Ishikawa (cell line): ENCODE data around the gene PKNOX2.

ENCODE experiments used
- CEBPB ChIP-seq: IDR thresholded peaks from 2 replicates; pipeline ENCODE4 v1.6.1; 2012
- CREB1 ChIP-seq: IDR thresholded peaks from 2 replicates; pipeline ENCODE4 v1.6.1; 2012; ENCODE audit warnings: low read depth
- EGR1 ChIP-seq: IDR thresholded peaks from 2 replicates; pipeline ENCODE4 v1.6.1; 2012
- EP300 ChIP-seq: IDR thresholded peaks from 2 replicates; pipeline ENCODE4 v1.6.1; 2012; ENCODE audit warnings: borderline replicate concordance
- FOXM1 ChIP-seq: IDR thresholded peaks from 2 replicates; pipeline ENCODE4 v1.6.1; 2012; ENCODE audit warnings: low read depth, borderline replicate concordance
- NFIC ChIP-seq: IDR thresholded peaks from 2 replicates; pipeline ENCODE4 v1.6.1; 2012
- RAD21 ChIP-seq: IDR thresholded peaks from 2 replicates; pipeline ENCODE4 v1.6.1; 2012; ENCODE audit warnings: low read depth
- TAF1 ChIP-seq: IDR thresholded peaks from 2 replicates; pipeline ENCODE4 v1.6.1; 2012; ENCODE audit warnings: low read depth, mild to moderate bottlenecking
- TCF12 ChIP-seq: IDR thresholded peaks from 2 replicates; pipeline ENCODE4 v1.6.1; 2012; ENCODE audit warnings: low read depth
- TEAD4 ChIP-seq: IDR thresholded peaks from 2 replicates; pipeline ENCODE4 v1.6.1; 2012
- YY1 ChIP-seq: IDR thresholded peaks from 2 replicates; pipeline ENCODE4 v1.6.1; 2012; ENCODE audit warnings: low read depth
- ZBTB7A ChIP-seq: IDR thresholded peaks from 2 replicates; pipeline ENCODE4 v1.6.1; 2012; ENCODE audit warnings: low read depth
- TF ChIP-seq, protein P1 (sequence below): IDR thresholded peaks from 2 replicates; pipeline ENCODE4 v1.6.1; 2012
- TF ChIP-seq, protein P2 (sequence below): IDR thresholded peaks from 2 replicates; pipeline ENCODE4 v1.6.1; 2012
- TF ChIP-seq, protein P3 (sequence below): IDR thresholded peaks from 2 replicates; pipeline ENCODE4 v1.6.1; 2012; ENCODE audit warnings: low read depth, mild to moderate bottlenecking

Gene PKNOX2

DNA sequence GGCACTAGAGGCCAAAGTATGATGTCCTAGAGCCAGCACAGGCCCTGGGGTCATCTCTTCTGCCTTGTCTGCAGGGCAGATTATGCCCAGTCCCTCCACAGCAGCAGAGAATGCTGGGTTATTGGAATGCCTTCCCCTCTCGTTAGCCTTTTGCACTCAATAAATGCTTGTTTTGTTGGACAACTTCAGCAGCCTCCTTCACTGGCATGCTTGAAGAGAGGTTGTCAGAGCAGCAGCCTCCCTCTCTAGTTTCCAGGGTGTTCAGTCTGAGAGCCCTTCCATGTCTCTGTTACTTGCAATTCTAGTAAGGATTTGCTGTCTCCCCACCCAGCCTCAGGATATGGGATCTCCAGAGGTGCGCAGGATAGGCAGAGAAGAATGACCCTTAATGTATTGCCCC, 82.9 kb downstream of the PKNOX2 start:
- TF ChIP-seq NFIC (no peak), CEBPB (no peak), YY1 (no peak), CREB1 (no peak), TEAD4 (no peak), EGR1 (no peak)
- TF ChIP-seq, protein P1, sequence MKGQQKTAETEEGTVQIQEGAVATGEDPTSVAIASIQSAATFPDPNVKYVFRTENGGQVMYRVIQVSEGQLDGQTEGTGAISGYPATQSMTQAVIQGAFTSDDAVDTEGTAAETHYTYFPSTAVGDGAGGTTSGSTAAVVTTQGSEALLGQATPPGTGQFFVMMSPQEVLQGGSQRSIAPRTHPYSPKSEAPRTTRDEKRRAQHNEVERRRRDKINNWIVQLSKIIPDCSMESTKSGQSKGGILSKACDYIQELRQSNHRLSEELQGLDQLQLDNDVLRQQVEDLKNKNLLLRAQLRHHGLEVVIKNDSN: no peak
- TF ChIP-seq, protein P2, sequence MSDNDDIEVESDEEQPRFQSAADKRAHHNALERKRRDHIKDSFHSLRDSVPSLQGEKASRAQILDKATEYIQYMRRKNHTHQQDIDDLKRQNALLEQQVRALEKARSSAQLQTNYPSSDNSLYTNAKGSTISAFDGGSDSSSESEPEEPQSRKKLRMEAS: no peak

GRCh38 chr11:125250318-125251213, 86.0 kb downstream of the PKNOX2 start:
- TF ChIP-seq EP300 (no peak), CREB1 (no peak), EGR1 (no peak)
- TF ChIP-seq, protein P1: no peak
- TF ChIP-seq, protein P2: no peak

DNA sequence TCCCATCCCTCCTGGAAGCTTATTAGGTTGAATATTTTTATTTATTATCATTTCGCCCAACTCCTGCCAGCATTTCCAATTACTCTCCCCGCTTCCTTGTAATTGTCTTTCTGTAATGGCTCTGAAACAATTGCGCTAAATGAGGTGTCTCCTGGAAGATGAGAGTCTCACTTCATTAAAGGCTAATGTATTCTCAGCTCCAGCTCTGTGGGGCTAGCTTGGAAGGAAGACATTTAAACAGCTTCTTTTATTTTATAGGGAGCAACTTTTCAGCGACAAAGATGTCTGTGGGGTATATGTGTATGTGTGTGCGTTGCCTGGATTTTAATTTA, 86.6 kb downstream of the PKNOX2 start:
- TF ChIP-seq EP300 (no peak), CEBPB (no peak), FOXM1 (no peak), TAF1 (no peak), TEAD4 (no peak), CREB1 (no peak), NFIC (no peak), TCF12 (no peak), RAD21 (no peak), ZBTB7A (no peak)
- TF ChIP-seq, protein P2: no peak
- TF ChIP-seq, protein P3, sequence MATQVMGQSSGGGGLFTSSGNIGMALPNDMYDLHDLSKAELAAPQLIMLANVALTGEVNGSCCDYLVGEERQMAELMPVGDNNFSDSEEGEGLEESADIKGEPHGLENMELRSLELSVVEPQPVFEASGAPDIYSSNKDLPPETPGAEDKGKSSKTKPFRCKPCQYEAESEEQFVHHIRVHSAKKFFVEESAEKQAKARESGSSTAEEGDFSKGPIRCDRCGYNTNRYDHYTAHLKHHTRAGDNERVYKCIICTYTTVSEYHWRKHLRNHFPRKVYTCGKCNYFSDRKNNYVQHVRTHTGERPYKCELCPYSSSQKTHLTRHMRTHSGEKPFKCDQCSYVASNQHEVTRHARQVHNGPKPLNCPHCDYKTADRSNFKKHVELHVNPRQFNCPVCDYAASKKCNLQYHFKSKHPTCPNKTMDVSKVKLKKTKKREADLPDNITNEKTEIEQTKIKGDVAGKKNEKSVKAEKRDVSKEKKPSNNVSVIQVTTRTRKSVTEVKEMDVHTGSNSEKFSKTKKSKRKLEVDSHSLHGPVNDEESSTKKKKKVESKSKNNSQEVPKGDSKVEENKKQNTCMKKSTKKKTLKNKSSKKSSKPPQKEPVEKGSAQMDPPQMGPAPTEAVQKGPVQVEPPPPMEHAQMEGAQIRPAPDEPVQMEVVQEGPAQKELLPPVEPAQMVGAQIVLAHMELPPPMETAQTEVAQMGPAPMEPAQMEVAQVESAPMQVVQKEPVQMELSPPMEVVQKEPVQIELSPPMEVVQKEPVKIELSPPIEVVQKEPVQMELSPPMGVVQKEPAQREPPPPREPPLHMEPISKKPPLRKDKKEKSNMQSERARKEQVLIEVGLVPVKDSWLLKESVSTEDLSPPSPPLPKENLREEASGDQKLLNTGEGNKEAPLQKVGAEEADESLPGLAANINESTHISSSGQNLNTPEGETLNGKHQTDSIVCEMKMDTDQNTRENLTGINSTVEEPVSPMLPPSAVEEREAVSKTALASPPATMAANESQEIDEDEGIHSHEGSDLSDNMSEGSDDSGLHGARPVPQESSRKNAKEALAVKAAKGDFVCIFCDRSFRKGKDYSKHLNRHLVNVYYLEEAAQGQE: no peak
- TF ChIP-seq, protein P1: no peak

GRCh38 chr11:125251956-125252355, 87.4 kb downstream of the PKNOX2 start:
- TF ChIP-seq EGR1 (no peak), TAF1 (no peak), TEAD4 (no peak), CREB1 (no peak), CEBPB (no peak), EP300 (no peak), ZBTB7A (no peak), FOXM1 (no peak), TCF12 (no peak), NFIC (no peak), RAD21 (no peak), YY1 (no peak)
- TF ChIP-seq, protein P2: no peak
- TF ChIP-seq, protein P1: no peak
- TF ChIP-seq, protein P3: no peak

GRCh38 chr11:125253289-125253688, 88.7 kb downstream of the PKNOX2 start:
- TF ChIP-seq YY1 (no peak), EP300 (no peak), TCF12 (no peak), TEAD4 (no peak), ZBTB7A (no peak), EGR1 (no peak), TAF1 (no peak), RAD21 (no peak), FOXM1 (no peak), CEBPB (no peak), NFIC (no peak)
- TF ChIP-seq, protein P2: no peak
- TF ChIP-seq, protein P1: no peak
- TF ChIP-seq, protein P3: no peak
